MM.1S (cell line): Measurements from ENCODE around the gene GPRIN1.
"Not testable (repeated sequence)": the region's sequence is repeated elsewhere in the genome, so short reads cannot be mapped to it uniquely, and the experiment has no call there.

Source experiments
- DNase-seq: peaks from one replicate; pipeline ENCODE4 v3.0.0-alpha.2; 2015
- H2AFZ ChIP-seq: fragments of 300-600 bp; sonication (generic); 2 replicates; pipeline ENCODE4 v1.6.0; 2016; ENCODE audit warnings: antibody characterized with exemption, low read length
- H3F3A ChIP-seq: fragments of 300-600 bp; sonication (generic); 2 replicates; pipeline ENCODE4 v1.6.1; 2016; ENCODE audit warnings: mild to moderate bottlenecking, antibody characterized with exemption, low read length, moderate library complexity, mixed read lengths; ENCODE audit not compliant: insufficient read depth
- H3K27ac ChIP-seq: fragments of 300-600 bp; sonication (generic); 2 replicates; pipeline ENCODE4 v1.5.1; 2016; ENCODE audit warnings: mild to moderate bottlenecking, low read length
- H3K27me3 ChIP-seq: fragments of 300-600 bp; sonication (generic); replicated peaks from 2 replicates; pipeline ENCODE4 v1.6.0; 2016; ENCODE audit warnings: low read length; ENCODE audit not compliant: insufficient read depth
- H3K36me3 ChIP-seq: fragments of 300-600 bp; sonication (generic); replicated peaks from 2 replicates; pipeline ENCODE4 v1.6.1; 2016; ENCODE audit warnings: mild to moderate bottlenecking, low read length, mixed read lengths; ENCODE audit not compliant: insufficient read depth
- H3K4me1 ChIP-seq: fragments of 300-600 bp; sonication (generic); 2 replicates; pipeline ENCODE4 v1.6.1; 2016; ENCODE audit warnings: low read length, mixed read lengths
- H3K4me2 ChIP-seq: fragments of 300-600 bp; sonication (generic); 2 replicates; pipeline ENCODE4 v1.6.0; 2016; ENCODE audit warnings: low read depth, low read length
- H3K4me3 ChIP-seq: fragments of 300-600 bp; sonication (generic); 2 replicates; pipeline ENCODE4 v1.5.1; 2016; ENCODE audit warnings: low read length, mixed read lengths
- H3K79me2 ChIP-seq: fragments of 300-600 bp; sonication (generic); 2 replicates; pipeline ENCODE4 v1.6.1; 2016; ENCODE audit warnings: mixed run types, low read length, mixed read lengths
- H3K9ac ChIP-seq: fragments of 300-600 bp; sonication (generic); 2 replicates; pipeline ENCODE4 v1.6.1; 2016; ENCODE audit warnings: low read length, mixed read lengths
- H3K9me2 ChIP-seq: fragments of 300-600 bp; sonication (generic); replicated peaks from 2 replicates; pipeline ENCODE4 v1.6.1; 2016; ENCODE audit warnings: mild to moderate bottlenecking, low read length, mixed read lengths; ENCODE audit not compliant: insufficient read depth
- H3K9me3 ChIP-seq: fragments of 300-600 bp; sonication (generic); replicated peaks from 2 replicates; pipeline ENCODE4 v1.6.1; 2016; ENCODE audit warnings: mild to moderate bottlenecking, low read length, mixed read lengths; ENCODE audit not compliant: insufficient read depth
- H4K20me1 ChIP-seq: fragments of 300-600 bp; sonication (generic); 2 replicates; pipeline ENCODE4 v1.6.1; 2016; ENCODE audit warnings: mild to moderate bottlenecking, low read length, moderate library complexity, mixed read lengths; ENCODE audit not compliant: insufficient read depth
- EZH2 ChIP-seq: fragments of 300-600 bp; sonication (generic); optimal IDR thresholded peaks from 2 replicates; pipeline ENCODE3; 2017; ENCODE audit warnings: low read depth, mild to moderate bottlenecking, antibody characterized with exemption, low read length, mixed read lengths
- EZH2phosphoT487 ChIP-seq: fragments of 300-600 bp; sonication (generic); IDR thresholded peaks from 2 replicates; pipeline ENCODE4 v1.6.1; 2018; ENCODE audit warnings: antibody characterized with exemption, low read length
- TF ChIP-seq, protein P1 (sequence below): fragments of 300-600 bp; sonication (generic); IDR thresholded peaks from 2 replicates; pipeline ENCODE4 v1.5.1; 2016; ENCODE audit warnings: antibody characterized with exemption, low read length, mixed read lengths

Gene GPRIN1

DNA sequence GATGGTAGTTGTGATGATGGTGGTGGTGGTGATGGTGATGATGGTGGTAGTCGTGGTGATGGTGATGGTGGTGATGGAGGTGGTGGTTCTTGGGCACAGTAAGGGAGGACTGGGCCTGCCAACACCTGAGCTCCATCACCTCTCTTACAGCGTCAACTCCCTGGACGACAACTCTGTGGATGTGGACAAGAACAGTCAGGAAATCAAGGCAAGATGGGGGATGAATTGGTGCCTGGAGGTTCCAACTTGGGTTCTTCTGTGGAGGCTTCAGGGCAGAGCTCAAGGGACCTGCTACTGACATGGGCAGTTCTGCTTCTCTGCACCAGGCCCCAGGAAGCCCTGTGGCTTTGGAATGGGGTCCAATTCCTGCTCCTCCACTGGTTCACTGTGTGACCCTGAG is 17.4 kb downstream of the GPRIN1 start:
- H3K4me2 ChIP-seq: no peak overlapping the region
- H3K4me3 ChIP-seq: no peak overlapping the region
- H3K9me2 ChIP-seq: no peaks in the 10 kb centered on the region
- no peak overlapping the region for H3K9ac ChIP-seq
- TF ChIP-seq EZH2: no peak
- TF ChIP-seq EZH2phosphoT487: no peak
- TF ChIP-seq, protein P1, sequence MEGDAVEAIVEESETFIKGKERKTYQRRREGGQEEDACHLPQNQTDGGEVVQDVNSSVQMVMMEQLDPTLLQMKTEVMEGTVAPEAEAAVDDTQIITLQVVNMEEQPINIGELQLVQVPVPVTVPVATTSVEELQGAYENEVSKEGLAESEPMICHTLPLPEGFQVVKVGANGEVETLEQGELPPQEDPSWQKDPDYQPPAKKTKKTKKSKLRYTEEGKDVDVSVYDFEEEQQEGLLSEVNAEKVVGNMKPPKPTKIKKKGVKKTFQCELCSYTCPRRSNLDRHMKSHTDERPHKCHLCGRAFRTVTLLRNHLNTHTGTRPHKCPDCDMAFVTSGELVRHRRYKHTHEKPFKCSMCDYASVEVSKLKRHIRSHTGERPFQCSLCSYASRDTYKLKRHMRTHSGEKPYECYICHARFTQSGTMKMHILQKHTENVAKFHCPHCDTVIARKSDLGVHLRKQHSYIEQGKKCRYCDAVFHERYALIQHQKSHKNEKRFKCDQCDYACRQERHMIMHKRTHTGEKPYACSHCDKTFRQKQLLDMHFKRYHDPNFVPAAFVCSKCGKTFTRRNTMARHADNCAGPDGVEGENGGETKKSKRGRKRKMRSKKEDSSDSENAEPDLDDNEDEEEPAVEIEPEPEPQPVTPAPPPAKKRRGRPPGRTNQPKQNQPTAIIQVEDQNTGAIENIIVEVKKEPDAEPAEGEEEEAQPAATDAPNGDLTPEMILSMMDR: no peak
- H2AFZ ChIP-seq: no peak overlapping the region
- no peaks in the 10 kb centered on the region for H3K9me3 ChIP-seq
- no peak overlapping the region for H3K27ac ChIP-seq
- H3K27me3 ChIP-seq: no peaks in the 10 kb centered on the region; the same call in 1 of the 2 replicates
- H3K36me3 ChIP-seq: no peaks in the 10 kb centered on the region
- H3F3A ChIP-seq: no peaks in the 10 kb centered on the region
- no peaks in the 10 kb centered on the region for H3K79me2 ChIP-seq
- H3K4me1 ChIP-seq: no peaks in the 10 kb centered on the region
- DNase-seq: no peak
- no peaks in the 10 kb centered on the region for H4K20me1 ChIP-seq

DNA sequence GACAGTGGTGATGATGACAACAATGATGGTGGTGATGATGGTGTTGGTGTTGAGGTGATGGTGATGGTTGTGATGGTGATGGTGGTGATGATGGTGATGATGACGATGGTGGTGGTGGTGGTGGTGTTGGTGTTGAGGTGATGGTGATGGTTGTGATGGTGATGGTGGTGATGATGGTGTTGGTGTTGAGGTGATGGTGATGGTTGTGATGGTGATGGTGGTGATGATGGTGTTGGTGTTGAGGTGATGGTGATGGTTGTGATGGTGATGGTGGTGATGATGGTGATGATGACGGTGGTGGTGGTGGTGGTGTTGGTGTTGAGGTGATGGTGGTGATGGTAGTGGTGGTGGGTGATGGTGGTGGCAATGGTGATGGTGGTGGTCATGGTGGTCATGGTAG is 18.3 kb downstream of the GPRIN1 start:
- not testable (repeated sequence) for H3K36me3 ChIP-seq, H2AFZ ChIP-seq, H3K9me2 ChIP-seq, H3K27me3 ChIP-seq, H3K4me2 ChIP-seq, H3K4me3 ChIP-seq, H3K4me1 ChIP-seq, H3K9me3 ChIP-seq, H3K79me2 ChIP-seq, H4K20me1 ChIP-seq, H3F3A ChIP-seq, H3K27ac ChIP-seq, H3K9ac ChIP-seq, DNase-seq

DNA sequence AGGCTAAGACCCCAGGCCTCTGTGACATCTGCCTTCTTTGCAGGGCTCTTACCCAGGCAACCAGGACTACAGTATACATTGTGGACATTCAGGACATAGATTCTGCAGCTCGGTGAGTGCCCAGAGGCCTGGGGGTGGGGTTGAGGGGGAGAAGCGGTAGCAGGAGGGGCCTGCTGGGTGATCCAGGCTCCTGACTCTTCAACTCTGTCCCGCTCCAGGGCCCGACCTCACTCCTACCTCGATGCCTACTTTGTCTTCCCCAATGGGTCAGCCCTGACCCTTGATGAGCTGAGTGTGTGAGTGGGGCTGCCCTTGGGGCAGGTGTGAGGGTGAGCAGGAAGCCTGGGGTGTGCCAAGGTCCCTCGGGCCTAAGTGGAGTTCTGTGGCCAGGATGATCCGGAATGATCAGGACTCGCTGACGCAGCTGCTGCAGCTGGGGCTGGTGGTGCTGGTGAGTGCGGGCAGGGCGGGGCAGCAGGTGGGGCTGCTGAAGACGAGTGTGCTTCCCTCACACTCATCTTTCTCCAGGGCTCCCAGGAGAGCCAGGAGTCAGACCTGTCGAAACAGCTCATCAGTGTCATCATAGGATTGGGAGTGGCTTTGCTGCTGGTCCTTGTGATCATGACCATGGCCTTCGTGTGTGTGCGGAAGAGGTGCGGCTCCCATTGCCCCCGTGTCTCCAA is 19.8 kb downstream of the GPRIN1 start:
- Histone ChIP-seq H3F3A (no peaks in the 10 kb centered on the region), H3K4me1 (no peaks in the 10 kb centered on the region), H3K79me2 (no peaks in the 10 kb centered on the region), H3K4me3 (no peak overlapping the region), H3K9ac (no peak overlapping the region), H3K36me3 (no peaks in the 10 kb centered on the region), H3K27ac (no peak overlapping the region), H3K9me2 (no peaks in the 10 kb centered on the region), H3K4me2 (no peak overlapping the region), H3K9me3 (no peaks in the 10 kb centered on the region), H4K20me1 (no peaks in the 10 kb centered on the region), H3K27me3 (no peaks in the 10 kb centered on the region; the same call in 1 of the 2 replicates), H2AFZ (no peak overlapping the region)
- no peak for DNase-seq
- TF ChIP-seq EZH2phosphoT487: no peak
- no peak for TF ChIP-seq EZH2
- TF ChIP-seq, protein P1: no peak

DNA sequence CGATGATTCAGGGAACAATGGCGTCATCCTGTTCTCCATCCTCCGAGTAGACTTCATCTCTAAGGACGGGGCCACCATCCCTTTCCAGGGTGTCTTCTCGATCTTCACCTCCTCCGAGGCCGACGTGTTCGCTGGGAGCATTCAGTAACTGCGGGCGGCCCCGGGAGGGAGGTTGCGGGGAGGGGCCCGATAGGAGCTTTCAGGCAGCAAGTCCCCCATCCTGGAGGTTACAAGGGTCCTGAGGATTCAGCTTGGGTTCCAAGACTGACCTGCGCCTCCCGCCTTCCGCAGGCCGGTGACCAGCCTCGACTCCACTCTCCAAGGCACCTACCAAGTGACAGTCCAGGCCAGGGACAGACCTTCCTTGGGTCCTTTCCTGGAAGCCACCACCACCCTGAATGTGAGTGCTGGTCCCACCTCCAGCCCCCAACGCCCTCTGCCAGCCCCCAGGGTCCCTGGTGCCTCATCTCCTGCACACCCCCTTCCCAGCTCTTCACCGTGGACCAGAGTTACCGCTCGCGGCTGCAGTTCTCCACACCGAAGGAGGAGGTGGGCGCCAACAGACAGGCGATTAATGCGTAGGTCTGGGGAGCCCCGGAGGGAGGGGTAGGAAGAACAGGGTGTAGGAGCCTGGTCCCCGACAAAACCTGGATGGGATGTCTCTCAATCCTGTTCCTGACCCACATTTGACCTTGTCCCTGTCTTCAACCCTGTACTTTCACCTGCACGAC is 20.8 kb downstream of the GPRIN1 start:
- Histone ChIP-seq H3K4me3 (no peak overlapping the region), H3K4me1 (no peaks in the 10 kb centered on the region), H4K20me1 (no peaks in the 10 kb centered on the region), H2AFZ (no peak overlapping the region), H3K36me3 (no peaks in the 10 kb centered on the region), H3F3A (no peaks in the 10 kb centered on the region), H3K27me3 (no peaks in the 10 kb centered on the region; the same call in 1 of the 2 replicates), H3K9me3 (no peaks in the 10 kb centered on the region), H3K9me2 (no peaks in the 10 kb centered on the region), H3K9ac (no peak overlapping the region), H3K79me2 (no peaks in the 10 kb centered on the region), H3K4me2 (no peak overlapping the region), H3K27ac (no peak overlapping the region)
- TF ChIP-seq, protein P1: no peak
- TF ChIP-seq EZH2phosphoT487: no peak
- TF ChIP-seq EZH2: no peak
- no peak for DNase-seq
